MM.1S (cell line): ENCODE results near the gene PRG2.

ENCODE experiments used
- CTCF ChIP-seq: fragments of 300-600 bp; sonication (generic); IDR thresholded peaks from 2 replicates; pipeline ENCODE4 v1.5.1; 2016; ENCODE audit warnings: antibody characterized with exemption, low read length, mixed read lengths
- EZH2 ChIP-seq: fragments of 300-600 bp; sonication (generic); optimal IDR thresholded peaks from 2 replicates; pipeline ENCODE3; 2017; ENCODE audit warnings: low read depth, mild to moderate bottlenecking, antibody characterized with exemption, low read length, mixed read lengths

GRCh38 chr11:57358543-57358961, 31.9 kb downstream of the PRG2 start:
- TF ChIP-seq CTCF, result no peak
- TF ChIP-seq EZH2, result no peak
